ENCODE data around the gene TTC23. TPM values are rescaled to one million over a fixed set of nuclear protein-coding genes. Genes with fewer than 3 reads are reported as not detected.

TTC23 gene
- total RNA-seq, 1 donor from 2014 or later: 45.3 TPM

- Mint-ChIP-seq H3K27ac (peak overlapping the region; percentile 52), H3K36me3 (peaks cover 6% of the 10 kb centered on the region), H3K4me1 (peaks cover 33% of the 10 kb centered on the region), H3K4me3 (no peak overlapping the region), H3K9me3 (no peaks in the 10 kb centered on the region), H3K27me3 (ENCODE audit: insufficient read depth, low read depth) (peaks cover 10% of the 10 kb centered on the region)
- H4K20me1 ChIP-seq (ENCODE audit: low read depth): no peaks in the 10 kb centered on the region
- H3K9ac ChIP-seq: no peak overlapping the region
- no peak overlapping the region for H2AFZ ChIP-seq (replicated peaks)
- TF ChIP-seq EZH2 (IDR thresholded peaks at IDR 0.05) (no peak), EZH2phosphoT487 (IDR thresholded peaks at IDR 0.05) (no peak), CTCF (IDR thresholded peaks at IDR 0.05) (no peak)
- H3K4me2 ChIP-seq: no peak overlapping the region
- H3K27ac ChIP-seq: no peak overlapping the region
- peaks cover 10% of the 10 kb centered on the region for H3K4me1 ChIP-seq
- H3K79me2 ChIP-seq (ENCODE audit: low read depth): no peaks in the 10 kb centered on the region
- no peak for DNase-seq (ENCODE audit: low spot score)
- H3K36me3 ChIP-seq: no peaks in the 10 kb centered on the region
- no peak overlapping the region for H3K4me3 ChIP-seq
- H3F3A ChIP-seq (ENCODE audit: low read depth): no peaks in the 10 kb centered on the region
- no peaks in the 10 kb centered on the region for H3K9me3 ChIP-seq (ENCODE audit: low read depth)
- no peaks in the 10 kb centered on the region for H3K27me3 ChIP-seq
Observed at GRCh38 chr15:99120050-99120777, 129.2 kb downstream of the TTC23 start.

GRCh38 chr15:99118801-99119546 is 130.4 kb downstream of the TTC23 start:
- Histone ChIP-seq H3K27me3 (no peaks in the 10 kb centered on the region), H3K36me3 (no peaks in the 10 kb centered on the region), H4K20me1 (ENCODE audit: low read depth) (no peaks in the 10 kb centered on the region), H3F3A (ENCODE audit: low read depth) (no peaks in the 10 kb centered on the region), H3K4me2 (no peak overlapping the region), H3K4me1 (peaks cover 7% of the 10 kb centered on the region), H2AFZ (replicated peaks) (no peak overlapping the region), H3K9ac (no peak overlapping the region), H3K4me3 (no peak overlapping the region), H3K27ac (no peak overlapping the region), H3K9me3 (ENCODE audit: low read depth) (no peaks in the 10 kb centered on the region), H3K79me2 (ENCODE audit: low read depth) (no peaks in the 10 kb centered on the region)
- DNase-seq (ENCODE audit: low spot score): no peak
- H3K27me3 Mint-ChIP-seq (ENCODE audit: insufficient read depth, low read depth): peaks cover 8% of the 10 kb centered on the region
- no peak for TF ChIP-seq CTCF (IDR thresholded peaks at IDR 0.05)
- TF ChIP-seq EZH2 (IDR thresholded peaks at IDR 0.05): no peak
- TF ChIP-seq EZH2phosphoT487 (IDR thresholded peaks at IDR 0.05): no peak
- no peak overlapping the region for H3K4me3 Mint-ChIP-seq
- H3K27ac Mint-ChIP-seq: no peak overlapping the region
- H3K36me3 Mint-ChIP-seq: peaks cover 7% of the 10 kb centered on the region
- no peaks in the 10 kb centered on the region for H3K9me3 Mint-ChIP-seq
- peaks cover 23% of the 10 kb centered on the region for H3K4me1 Mint-ChIP-seq

- Histone ChIP-seq H3K9ac (no peak overlapping the region), H3K27ac (no peak overlapping the region), H3K36me3 (no peaks in the 10 kb centered on the region), H3K27me3 (no peaks in the 10 kb centered on the region), H3K4me1 (peaks cover under 1% of the 10 kb centered on the region), H3K4me3 (no peak overlapping the region), H3K9me3 (ENCODE audit: low read depth) (no peaks in the 10 kb centered on the region), H4K20me1 (ENCODE audit: low read depth) (no peaks in the 10 kb centered on the region), H3K79me2 (ENCODE audit: low read depth) (no peaks in the 10 kb centered on the region), H3F3A (ENCODE audit: low read depth) (no peaks in the 10 kb centered on the region), H3K4me2 (no peak overlapping the region), H2AFZ (replicated peaks) (no peak overlapping the region)
- TF ChIP-seq CTCF (IDR thresholded peaks at IDR 0.05): no peak
- H3K4me3 Mint-ChIP-seq: no peak overlapping the region
- DNase-seq (ENCODE audit: low spot score): no peak
- H3K27me3 Mint-ChIP-seq (ENCODE audit: insufficient read depth, low read depth): peaks cover 8% of the 10 kb centered on the region
- no peaks in the 10 kb centered on the region for H3K9me3 Mint-ChIP-seq
- peaks cover 16% of the 10 kb centered on the region for H3K4me1 Mint-ChIP-seq
- H3K36me3 Mint-ChIP-seq: peaks cover 9% of the 10 kb centered on the region
- H3K27ac Mint-ChIP-seq: peak overlapping the region; percentile 72
Observed at GRCh38 chr15:99118258-99118632, 131.1 kb downstream of the TTC23 start.

Measured in neural progenitor cell (in vitro differentiated cells).